Hematopoietic multipotent progenitor cell (in vitro differentiated cells): ENCODE measurements around the gene HECTD1. TPM values are rescaled to one million over a fixed set of nuclear protein-coding genes. Genes with fewer than 3 reads are reported as not detected.
"Not testable (repeated sequence)": the region's sequence is repeated elsewhere in the genome, so short reads cannot be mapped to it uniquely, and the experiment has no call there.

ENCODE experiments used
- DNase-seq, 3 donors: peaks; one replicate each; pipeline ENCODE4 v3.0.0-alpha.2; 2011 to 2015; ENCODE audit warnings: low read depth in 2 of 3, low spot score in 2 of 3
- small RNA-seq: library from RNA; depleted of rRNA; stranded (forward); fragments of <200 nt; gene quantifications from one replicate; pipeline ENCODE3, GENCODE V24; 2012
- total RNA-seq: library from RNA; depleted of rRNA; stranded (reverse); fragments of >200 nt; gene quantifications from one replicate; pipeline ENCODE4 v1.2.3, GENCODE V29; 2012

HECTD1 gene
- total RNA-seq, 1 donor: 107 TPM

DNA sequence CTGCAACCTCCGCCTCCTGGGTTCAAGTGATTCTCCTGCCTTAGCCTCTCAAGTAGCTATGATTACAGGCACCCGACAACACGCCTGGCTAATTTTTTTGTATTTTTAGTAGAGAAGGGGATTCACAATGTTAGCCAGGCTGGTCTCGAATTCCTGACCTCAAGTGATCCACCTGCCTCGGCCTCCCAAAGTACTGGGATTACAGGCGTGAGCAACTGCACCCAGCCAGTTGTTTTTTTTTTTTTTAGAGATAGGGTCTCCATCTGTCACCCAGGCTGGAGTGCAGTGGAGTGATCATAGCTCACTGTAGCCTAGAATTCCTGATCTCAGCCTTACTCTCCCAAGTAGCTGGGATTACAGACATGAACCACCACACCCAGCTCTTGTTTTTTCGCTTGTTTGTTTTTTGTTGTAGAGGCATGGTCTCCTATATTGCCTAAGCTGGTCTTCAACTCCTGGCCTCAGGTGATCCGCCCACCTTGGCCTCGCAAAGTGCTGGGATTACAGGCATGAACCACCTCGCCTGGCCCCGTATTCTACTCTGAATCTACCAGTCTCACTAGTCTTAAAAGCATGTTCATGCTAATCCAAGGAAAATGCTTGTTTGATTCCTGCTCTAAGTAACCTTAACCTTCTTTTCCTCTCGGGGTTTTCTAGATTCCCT is 149.8 kb downstream of the HECTD1 start:
- no peak for DNase-seq

DNA sequence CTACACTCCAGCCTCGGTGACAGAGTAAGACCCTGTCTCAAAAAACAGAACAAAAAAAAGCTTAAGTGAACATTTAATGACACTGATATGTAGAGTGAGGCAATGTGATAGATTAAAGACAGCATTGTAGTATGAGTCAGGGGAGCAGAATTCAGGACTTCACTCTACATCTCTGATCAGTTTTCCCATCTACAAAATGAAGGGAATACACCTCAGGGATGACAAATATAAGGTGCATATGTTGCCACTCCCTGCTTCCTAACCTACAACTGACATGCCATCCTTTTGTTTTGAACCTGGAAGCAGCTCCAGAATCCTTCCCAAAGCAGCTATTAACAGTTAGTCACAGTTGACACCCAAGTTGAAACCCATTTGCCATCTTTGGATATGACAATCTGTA is 150.6 kb downstream of the HECTD1 start:
- no peak for DNase-seq

DNA sequence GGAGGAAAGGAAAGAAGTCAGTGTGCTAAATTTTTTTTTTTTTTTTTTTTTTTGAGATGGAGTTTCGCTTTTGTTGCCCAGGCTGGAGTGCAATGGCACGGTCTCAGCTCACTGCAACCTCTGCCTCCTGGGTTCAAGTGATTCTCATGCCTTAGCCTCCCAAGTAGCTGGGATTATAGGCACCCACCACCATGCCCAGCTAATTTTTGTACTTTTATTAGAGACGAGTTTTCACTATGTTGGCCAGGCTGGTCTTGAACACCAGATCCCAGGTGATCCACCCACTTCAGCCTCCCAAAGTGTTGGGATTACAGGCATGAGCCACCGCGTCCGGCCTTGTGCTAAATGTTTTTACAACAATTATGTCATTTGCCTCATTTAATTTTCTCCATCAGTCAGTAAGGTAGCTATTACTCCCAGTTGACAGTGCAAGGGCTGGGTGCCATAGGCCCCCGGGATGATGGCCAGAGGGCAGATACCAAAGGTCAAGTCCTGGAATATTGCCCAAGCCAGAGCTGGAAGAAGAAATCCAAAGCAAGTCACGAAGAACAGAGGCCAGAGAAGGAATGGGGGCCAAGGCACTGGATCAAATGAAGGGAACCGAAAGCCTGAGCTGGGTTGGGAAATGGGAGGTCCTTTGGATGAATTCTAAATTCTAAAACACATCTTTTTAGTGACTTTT is 154.5 kb downstream of the HECTD1 start:
- not testable (repeated sequence) for DNase-seq

DNA sequence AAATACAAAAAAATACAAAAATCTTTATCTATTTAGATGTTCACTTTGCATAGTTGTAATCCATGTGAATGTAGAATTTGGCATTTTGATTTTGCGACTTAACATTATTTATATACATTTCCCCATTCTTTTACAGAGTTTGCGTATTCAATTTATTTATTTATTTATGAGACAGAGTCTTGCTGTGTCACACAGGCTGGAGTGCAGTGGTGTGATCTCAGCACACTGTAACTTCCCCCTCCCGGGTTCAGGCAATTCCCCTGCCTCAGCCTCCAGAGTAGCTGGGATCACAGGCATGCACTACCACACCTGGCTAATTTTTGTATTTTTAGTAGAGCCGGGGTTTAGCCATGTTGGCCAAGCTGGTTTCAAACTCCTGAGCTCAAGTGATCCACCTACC is 156.1 kb downstream of the HECTD1 start:
- DNase-seq: no peak

DNA sequence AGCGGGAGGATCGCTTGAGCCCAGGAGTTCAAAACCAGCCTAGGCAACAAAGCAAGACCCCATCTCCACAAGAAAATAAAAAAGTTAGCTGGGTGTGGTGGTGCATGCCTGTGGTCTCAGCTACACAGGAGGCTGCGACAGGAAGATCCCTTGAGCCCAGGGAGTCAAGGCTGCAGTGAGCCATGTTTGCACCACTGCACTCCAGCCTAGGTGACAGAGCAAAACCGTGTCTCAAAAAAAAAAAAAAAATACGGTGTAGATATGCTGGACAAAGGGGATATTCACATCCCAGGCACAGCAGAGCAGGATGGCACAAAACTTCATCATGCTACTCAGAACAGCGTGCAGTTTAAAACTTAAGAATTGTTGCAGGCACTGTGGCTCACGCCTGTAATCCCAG is 156.6 kb downstream of the HECTD1 start:
- DNase-seq: no peak

Small RNA genes lying within 50 kb of the gene (small RNA-seq; reads per million reads assigned to genes)
- gene RF00019 (not detected), gene RNU6-541P (not detected)

Other genes with a start within 250 kb of the HECTD1 start
- 7.3 TPM for gene AP4S1, start 182.1 kb downstream of the HECTD1 start, total RNA-seq
- 16.7 TPM for gene STRN3, start 181.4 kb downstream of the HECTD1 start, total RNA-seq
- 8.6 TPM for gene HEATR5A, start 212.8 kb upstream of the HECTD1 start, total RNA-seq
- gene DTD2, start 249.7 kb upstream of the HECTD1 start, total RNA-seq: 50.4 TPM